HG02678 (cell line): Measurements from ENCODE around the gene ZNF552.
A peak's percentile ranks its signal among the peaks of the same experiment; 100 is the strongest.

Experiments used
- ATAC-seq: cut with Tn5 transposase; IDR thresholded peaks from one replicate; pipeline ENCODE4 v1.9.1; 2021; ENCODE audit warnings: mild to moderate bottlenecking, moderate library complexity; ENCODE audit not compliant: unreplicated experiment

ZNF552 gene

GRCh38 chr19:57779220-57779845, 35.4 kb downstream of the ZNF552 start:
- no peak for ATAC-seq

- ATAC-seq: no peak
These were observed 36.4 kb downstream of the ZNF552 start for GRCh38 chr19:57778336-57778735.

GRCh38 chr19:57776764-57777296, 37.9 kb downstream of the ZNF552 start:
- ATAC-seq: no peak

GRCh38 chr19:57773488-57773887, 41.2 kb downstream of the ZNF552 start:
- ATAC-seq: no peak

- ATAC-seq: no peak
These were observed 43.3 kb downstream of the ZNF552 start for GRCh38 chr19:57771417-57771816.

GRCh38 chr19:57769345-57770131, 45.2 kb downstream of the ZNF552 start, which contains the start of gene ZNF586:
TSS of gene ZNF586 (plus strand) at chr19:57769676. CDS start at chr19:57769843, 167 bp downstream.
- ATAC-seq: peak; percentile 98

- no peak for ATAC-seq
These were observed 55.6 kb downstream of the ZNF552 start for GRCh38 chr19:57759096-57759495.

GRCh38 chr19:57757941-57758340, 56.8 kb downstream of the ZNF552 start:
- no peak for ATAC-seq
